HTR-8/SVneo (cell line): ENCODE data around the gene ATF6.

ENCODE experiments used
- DNase-seq: peaks from one replicate; pipeline ENCODE4 v3.0.0; 2011; ENCODE audit warnings: low spot score, mixed read lengths; ENCODE audit not compliant: insufficient read length
- FAIRE-seq: peaks from 2 replicates; lab custom pipeline; 2011; peaks lifted over from hg19 to GRCh38; lab: Jason Lieb, UNC

ATF6 gene

GRCh38 chr1:162011337-162012012 is 245.4 kb downstream of the ATF6 start:
- FAIRE-seq, result no peak
- DNase-seq, result no peak

- FAIRE-seq (no peak), DNase-seq (no peak)
Observed at GRCh38 chr1:162013289-162013688, 247.2 kb downstream of the ATF6 start.
